HG03521 (cell line): Measurements from ENCODE around the gene CPNE5.
"Not testable (repeated sequence)": the region's sequence is repeated elsewhere in the genome, so short reads cannot be mapped to it uniquely, and the experiment has no call there.

Source experiments
- ATAC-seq: cut with Tn5 transposase; IDR thresholded peaks from one replicate; pipeline ENCODE4 v1.9.1; 2021; ENCODE audit warnings: mild to moderate bottlenecking, moderate library complexity; ENCODE audit not compliant: unreplicated experiment

Gene CPNE5

DNA sequence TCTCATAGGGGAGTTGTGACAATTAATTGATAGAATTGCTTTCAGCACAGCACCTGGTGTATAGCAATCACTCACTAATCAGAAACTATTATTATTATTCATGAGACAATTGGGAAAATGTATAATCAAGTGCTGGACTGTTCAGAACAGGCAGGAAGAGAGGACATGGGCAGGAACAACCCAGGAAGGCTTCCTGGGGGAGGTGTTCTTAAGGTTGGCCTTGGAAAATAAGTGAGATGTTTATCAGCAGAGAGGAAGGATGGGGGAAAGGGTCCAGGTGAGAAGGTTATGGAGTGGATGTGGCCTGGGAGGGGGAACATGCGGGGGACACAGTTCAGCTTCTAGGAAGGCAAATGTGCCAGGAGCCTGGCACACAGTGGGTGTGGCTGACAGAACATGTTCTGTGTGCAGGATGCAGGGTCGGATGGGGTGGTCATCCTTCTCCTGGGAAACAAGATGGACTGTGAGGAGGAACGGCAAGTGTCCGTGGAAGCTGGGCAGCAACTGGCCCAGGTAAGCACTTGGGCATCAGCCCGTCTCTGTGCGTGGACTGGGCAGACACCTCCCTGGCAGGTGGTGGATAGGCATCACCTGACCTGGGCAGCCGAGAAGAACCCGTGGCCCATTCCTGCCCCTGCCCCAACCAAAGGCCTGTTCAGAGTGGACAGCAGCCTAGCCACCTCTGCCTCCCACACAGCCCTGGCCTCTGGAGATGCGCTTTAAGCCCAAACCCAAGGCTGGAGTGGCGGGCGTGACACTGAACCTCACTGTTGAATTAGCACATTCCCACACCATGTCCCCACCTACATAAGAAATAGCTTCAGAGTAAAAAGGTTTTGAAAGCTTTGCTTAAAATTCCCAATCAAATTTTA, 110.7 kb downstream of the CPNE5 start:
- ATAC-seq, result no peak

DNA sequence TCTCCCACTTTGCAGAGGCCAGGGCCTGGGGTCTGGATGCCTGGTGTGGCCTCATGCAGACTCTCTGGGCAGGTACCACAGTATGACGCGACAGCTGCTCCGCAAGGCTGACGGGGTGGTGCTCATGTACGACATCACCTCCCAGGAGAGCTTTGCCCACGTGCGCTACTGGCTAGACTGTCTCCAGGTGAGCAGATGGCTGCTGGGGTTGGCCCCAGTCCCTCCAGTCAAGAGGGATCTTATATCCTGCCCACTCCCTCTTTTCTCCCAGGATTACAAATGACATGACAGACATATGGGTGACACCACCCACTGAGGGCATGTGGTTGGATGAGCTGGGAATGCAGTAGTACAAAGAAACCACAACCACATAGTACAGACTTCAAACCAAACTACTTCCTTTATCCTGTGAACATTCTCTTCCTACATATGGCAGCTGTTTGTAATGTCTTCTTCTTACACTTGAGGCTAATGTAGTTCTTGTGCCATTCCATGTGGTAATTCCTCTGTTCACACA, 111.7 kb downstream of the CPNE5 start:
- no peak for ATAC-seq

- ATAC-seq, result no peak
Observed at GRCh38 chr6:36725581-36725980, 113.7 kb downstream of the CPNE5 start.

DNA sequence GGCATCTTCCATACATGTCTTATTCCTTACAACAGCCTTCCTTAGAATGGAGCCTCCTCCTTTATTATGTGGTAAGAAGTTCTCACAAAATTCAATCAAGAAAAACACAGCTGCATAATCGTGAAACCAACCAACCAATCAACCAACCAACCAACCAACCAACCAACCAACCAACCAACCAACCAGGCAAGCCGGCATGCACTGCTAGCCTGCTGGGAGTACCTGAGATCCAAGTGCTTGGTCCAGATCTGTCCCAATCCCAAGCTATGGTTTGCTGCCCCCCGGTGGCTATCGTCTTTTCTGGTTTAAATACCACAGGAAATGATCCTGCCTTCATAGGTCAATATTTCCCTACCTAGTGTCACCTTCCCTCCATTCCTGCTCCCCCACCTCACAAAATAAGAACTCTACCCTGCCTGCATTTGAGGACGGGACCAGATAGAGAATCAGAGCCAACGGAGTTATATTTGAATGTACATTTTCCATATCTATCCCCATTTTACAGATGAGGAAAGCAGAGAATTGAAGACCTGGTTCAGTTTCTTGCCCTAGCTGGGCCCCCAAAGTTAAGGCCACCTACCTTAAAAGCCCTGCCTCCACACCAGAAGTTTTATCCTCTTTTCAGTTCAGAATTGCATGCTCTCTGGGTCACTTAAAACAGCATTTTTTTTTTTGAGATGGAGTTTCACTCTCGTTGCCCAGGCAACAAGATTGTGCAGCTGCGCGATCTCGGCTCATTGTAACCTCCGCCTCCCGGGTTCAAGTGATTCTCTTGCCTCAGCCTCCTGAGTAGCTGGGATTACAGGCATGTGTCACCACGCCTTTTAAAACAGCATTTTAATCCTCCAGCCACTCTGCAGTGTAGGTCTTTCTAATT, 114.5 kb downstream of the CPNE5 start:
- no peak for ATAC-seq

DNA sequence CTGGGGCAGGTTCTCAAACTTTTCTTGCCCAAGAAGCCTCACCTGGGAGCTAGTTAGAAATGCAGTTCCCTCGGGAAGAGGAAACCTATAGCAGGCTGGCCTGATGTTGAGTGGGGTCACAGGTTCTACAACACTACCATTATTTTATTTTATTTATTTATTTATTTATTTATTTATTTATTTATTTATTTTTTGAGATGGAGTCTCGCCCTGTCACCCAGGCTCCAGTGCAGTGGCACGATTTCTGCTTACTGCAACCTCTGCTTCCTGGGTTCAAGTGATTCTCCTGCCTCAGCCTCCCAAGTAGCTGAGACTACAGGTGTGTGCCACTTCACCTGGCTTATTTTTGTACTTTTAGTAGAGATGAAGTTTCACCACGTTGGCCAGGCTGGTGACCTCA, 115.3 kb downstream of the CPNE5 start:
- ATAC-seq, result not testable (repeated sequence)

GRCh38 chr6:36722879-36723278, 116.4 kb downstream of the CPNE5 start:
- no peak for ATAC-seq

DNA sequence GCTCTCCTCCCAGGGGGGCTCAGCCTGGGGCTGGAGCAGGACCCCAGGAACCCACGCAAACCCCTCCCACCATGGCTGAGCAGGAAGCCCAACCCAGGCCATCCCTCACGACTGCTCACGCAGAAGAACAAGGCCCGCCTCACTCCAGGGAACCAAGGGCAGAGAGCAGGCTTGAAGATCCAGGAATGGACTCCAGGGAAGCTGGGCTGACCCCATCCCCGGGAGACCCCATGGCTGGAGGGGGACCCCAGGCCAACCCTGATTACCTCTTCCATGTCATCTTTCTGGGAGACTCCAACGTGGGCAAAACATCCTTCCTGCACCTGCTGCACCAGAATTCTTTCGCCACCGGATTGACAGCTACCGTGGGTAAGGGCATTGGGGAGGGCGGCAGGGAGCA, 116.9 kb downstream of the CPNE5 start:
- ATAC-seq, result no peak

- ATAC-seq, result no peak
Observed at GRCh38 chr6:36721369-36722140, 117.7 kb downstream of the CPNE5 start.

GRCh38 chr6:36720251-36721141, 118.7 kb downstream of the CPNE5 start:
- no peak for ATAC-seq

DNA sequence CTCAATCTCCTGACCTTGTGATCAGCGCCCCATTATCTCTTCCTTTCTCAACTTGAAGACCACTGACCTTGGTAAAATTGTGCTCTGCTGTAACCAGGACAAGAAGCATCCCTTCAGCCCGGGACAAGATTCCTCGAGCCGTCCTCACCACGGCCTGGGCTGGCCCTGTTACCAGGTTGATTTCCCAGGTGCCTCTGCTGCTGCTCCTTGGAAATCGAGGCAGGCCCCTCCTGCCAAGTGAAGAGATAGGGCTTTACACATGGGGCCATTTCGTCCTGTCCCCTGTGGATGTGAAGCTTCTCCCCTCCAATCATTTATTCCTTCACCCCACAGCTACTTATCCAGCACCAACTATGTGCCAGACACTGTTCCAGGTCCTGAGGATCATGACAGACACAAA, 120.1 kb downstream of the CPNE5 start:
- ATAC-seq, result no peak

DNA sequence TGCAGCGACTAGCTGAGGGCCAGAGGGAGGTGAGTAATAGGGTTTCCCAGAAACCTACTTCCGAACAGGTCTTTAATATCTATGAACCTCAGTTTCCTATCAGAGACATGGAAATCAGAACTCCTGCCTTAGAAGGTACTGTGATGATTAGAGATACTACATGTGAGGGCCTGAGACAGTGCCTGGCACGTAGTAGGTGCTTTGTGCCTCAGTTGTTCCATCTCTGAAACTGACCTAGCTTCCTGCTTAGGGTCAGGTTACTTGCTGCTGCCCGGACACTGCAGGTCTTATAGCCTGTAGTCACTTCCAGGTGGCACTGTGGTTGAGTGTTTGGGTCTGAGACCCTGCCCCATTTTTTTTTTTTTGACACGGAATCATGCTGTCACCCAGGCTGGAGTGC, 120.7 kb downstream of the CPNE5 start:
- no peak for ATAC-seq

DNA sequence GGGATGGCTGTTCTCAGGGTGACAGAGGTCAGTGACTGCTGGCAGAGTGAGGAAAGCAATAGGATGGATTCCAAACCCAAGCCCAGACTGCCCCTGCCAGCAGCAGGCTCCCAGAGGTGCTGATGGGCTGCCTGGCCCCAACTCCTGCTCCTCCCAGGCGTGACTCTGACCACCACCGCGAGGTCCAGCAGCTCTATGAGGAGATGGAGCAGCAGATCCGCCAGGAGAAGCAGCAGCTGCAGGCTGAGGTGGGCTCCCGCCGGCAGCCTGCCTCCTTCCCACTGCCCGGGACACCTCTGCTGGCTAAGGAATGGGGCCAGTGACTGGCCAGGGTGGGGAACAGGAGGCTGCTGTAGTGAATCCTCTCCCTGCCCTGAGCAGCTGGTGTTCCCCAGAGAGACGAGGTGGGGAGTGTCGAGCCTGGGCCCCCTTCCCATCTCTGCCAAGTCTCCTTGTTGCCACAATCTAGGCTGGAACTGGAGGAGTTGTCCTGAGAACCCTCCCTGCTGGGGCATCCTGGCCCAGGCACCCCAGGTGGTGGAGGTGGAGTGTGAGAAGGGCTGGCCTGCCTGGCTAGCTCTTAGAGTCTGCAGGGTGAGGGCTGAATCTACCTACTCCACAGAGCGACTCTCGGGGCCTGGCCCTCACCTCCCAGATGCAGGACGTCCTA, 121.2 kb downstream of the CPNE5 start:
- ATAC-seq, result no peak

GRCh38 chr6:36717231-36717825, 121.9 kb downstream of the CPNE5 start:
- ATAC-seq, result no peak

DNA sequence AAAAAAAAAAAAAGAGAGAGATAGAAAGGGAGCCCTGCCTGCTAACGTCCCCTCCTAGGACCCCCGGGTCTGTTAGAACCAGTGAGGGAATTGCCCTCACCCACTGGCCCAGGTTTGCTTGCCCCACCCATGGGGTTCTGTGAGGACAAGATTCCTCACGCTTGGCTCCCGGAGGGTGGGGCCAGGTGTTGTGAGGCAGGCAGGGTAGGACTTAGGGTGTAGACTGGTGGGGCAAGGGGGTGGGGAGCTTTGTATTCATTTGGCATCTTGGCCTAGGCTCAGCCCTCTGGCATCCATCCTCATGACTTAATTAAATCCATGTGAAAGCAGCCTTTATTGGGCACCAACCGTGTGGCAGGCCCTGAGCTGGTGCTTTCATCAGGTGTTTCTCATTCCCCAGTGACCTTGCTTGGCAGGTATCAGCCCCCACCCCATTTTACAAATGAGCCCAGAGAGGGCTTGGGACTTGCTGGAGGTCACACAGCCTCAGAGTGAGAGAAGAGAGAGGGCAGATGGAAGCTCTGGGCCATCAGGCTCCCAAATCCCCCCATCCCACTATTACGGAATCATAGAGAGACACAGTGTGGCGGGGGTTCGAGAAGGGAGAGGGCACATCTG, 122.7 kb downstream of the CPNE5 start:
- no peak for ATAC-seq

GRCh38 chr6:36715469-36715868, 123.8 kb downstream of the CPNE5 start:
- no peak for ATAC-seq

GRCh38 chr6:36714511-36714910, 124.7 kb downstream of the CPNE5 start:
- ATAC-seq, result no peak

- no peak for ATAC-seq
Observed at GRCh38 chr6:36713846-36714245, 125.4 kb downstream of the CPNE5 start.

DNA sequence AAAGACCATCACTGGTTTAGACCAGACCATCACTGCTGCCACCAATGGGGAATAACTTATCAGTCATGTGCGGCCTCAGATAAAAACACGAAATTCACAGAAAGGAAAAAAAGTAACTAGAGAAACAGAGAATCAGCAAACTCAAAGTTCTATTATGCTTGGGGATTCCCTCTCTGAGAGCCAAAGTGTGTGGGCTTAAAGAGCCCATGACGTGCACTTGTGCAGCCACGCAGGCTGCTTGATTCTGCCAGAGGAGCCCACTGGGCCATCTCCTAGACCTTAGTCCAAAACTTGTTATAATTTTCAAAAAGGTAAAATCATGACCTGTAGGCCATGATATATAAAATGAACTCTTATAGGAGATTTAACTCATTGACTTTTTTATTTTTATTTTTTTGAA, 126.4 kb downstream of the CPNE5 start:
- ATAC-seq, result no peak

GRCh38 chr6:36706339-36706738, 132.9 kb downstream of the CPNE5 start:
- no peak for ATAC-seq
